Measurements from ENCODE around the gene HAAO. TPM values are rescaled to one million over a fixed set of nuclear protein-coding genes. Genes with fewer than 3 reads are reported as not detected.

The HAAO gene
- total RNA-seq, 1 experiment from 2014 or later, result 0.74 TPM

DNA sequence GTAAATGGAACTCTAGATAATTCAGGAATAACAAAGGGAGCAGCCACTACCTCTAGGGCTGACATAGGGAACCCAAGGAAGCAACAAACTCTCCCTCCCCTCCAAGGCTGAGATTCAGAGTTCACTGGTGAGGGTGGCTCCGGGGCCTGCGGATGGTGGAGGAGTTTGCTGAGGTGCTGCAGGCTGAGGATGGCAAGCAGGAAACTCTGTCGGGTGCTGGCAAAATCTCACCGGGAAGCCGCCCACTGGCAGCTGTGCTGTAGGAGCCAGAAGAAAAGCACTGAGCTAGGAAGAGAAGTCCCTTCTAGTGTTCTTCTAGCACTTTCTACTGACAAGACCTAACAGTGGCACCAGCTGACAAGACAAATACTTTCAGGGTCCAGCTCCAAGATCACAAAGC lies 12.5 kb upstream of the HAAO start:
- DNase-seq (ENCODE audit: low read depth, low spot score), result no peak
- ATAC-seq, result no peak
- in situ Hi-C loops (cut with HindIII; ENCODE audit: low pct_unique_long_range_greater_than_20kb, low sequenced_read_pairs), result no loop called here
- H3K9me3 ChIP-seq (ENCODE audit: control insufficient read depth, insufficient read depth, low read depth, low read length), result no peaks in the 10 kb centered on the region
- POLR2A ChIA-PET, result no interaction called here
- TF ChIP-seq CTCF (IDR thresholded peaks at IDR 0.05) (no peak), REST (IDR thresholded peaks at IDR 0.05; ENCODE audit: insufficient read depth in 1 of 2, low read depth in 2 of 2, low read length in 1 of 2) (no peak), SIN3A (IDR thresholded peaks at IDR 0.05; ENCODE audit: borderline replicate concordance, insufficient read depth, low read depth, low read length) (no peak), TCF7L2 (IDR thresholded peaks at IDR 0.05; ENCODE audit: low read depth, low read length) (no peak), POLR2AphosphoS5 (IDR thresholded peaks at IDR 0.05; ENCODE audit: low read depth, low read length) (no peak)
- no peaks in the 10 kb centered on the region for H3K27me3 ChIP-seq (ENCODE audit: control insufficient read depth, insufficient read depth, low read length)
- H3K27ac ChIP-seq (ENCODE audit: low read length), result no peak overlapping the region
- H3K36me3 ChIP-seq (ENCODE audit: control insufficient read depth, insufficient read depth, low read length), result no peaks in the 10 kb centered on the region
- no TSS peak for BruUV-seq (replicated peaks)
- CTCF ChIA-PET, result no interaction called here
- peaks cover 6% of the 10 kb centered on the region for H3K4me1 ChIP-seq (ENCODE audit: control insufficient read depth, insufficient read depth, low read length)
- no peak overlapping the region for H3K4me3 ChIP-seq (ENCODE audit: low read depth in 2 of 2, low read length in 2 of 2)
- intact Hi-C loops (cut with micrococcal nuclease; ENCODE audit: unreplicated experiment), result no loop called here

DNA sequence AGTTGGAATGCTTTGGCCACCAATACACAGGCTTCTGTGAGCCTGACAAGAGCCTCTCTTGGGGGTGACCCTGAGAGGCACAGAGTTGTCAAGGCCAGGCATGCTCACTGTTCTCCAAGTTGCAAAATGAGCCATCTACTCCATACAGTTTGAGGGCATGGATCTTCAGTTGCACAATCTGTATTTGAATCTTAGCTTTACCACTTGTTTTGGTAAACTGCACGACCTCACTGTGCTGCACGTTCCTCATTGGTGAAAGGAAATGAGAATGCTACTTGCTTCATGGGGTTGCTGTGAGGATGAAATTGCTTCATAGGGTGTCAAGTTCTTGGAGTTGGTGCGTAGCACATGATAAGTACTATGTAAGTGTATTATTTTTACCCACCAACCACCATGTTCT lies 12.0 kb upstream of the HAAO start:
- Histone ChIP-seq H3K27me3 (ENCODE audit: control insufficient read depth, insufficient read depth, low read length) (no peaks in the 10 kb centered on the region), H3K27ac (ENCODE audit: low read length) (no peak overlapping the region), H3K9me3 (ENCODE audit: control insufficient read depth, insufficient read depth, low read depth, low read length) (no peaks in the 10 kb centered on the region), H3K4me1 (ENCODE audit: control insufficient read depth, insufficient read depth, low read length) (peaks cover 4% of the 10 kb centered on the region), H3K36me3 (ENCODE audit: control insufficient read depth, insufficient read depth, low read length) (no peaks in the 10 kb centered on the region), H3K4me3 (ENCODE audit: low read depth in 2 of 2, low read length in 2 of 2) (no peak overlapping the region)
- TF ChIP-seq CTCF (IDR thresholded peaks at IDR 0.05), result no peak
- no peak for TF ChIP-seq TCF7L2 (IDR thresholded peaks at IDR 0.05; ENCODE audit: low read depth, low read length)
- TF ChIP-seq REST (IDR thresholded peaks at IDR 0.05; ENCODE audit: insufficient read depth in 1 of 2, low read depth in 2 of 2, low read length in 1 of 2), result no peak
- no peak for TF ChIP-seq POLR2AphosphoS5 (IDR thresholded peaks at IDR 0.05; ENCODE audit: low read depth, low read length)
- TF ChIP-seq SIN3A (IDR thresholded peaks at IDR 0.05; ENCODE audit: borderline replicate concordance, insufficient read depth, low read depth, low read length), result no peak
- POLR2A ChIA-PET, result no interaction called here
- in situ Hi-C loops (cut with HindIII; ENCODE audit: low pct_unique_long_range_greater_than_20kb, low sequenced_read_pairs) (no loop called here), intact Hi-C loops (cut with micrococcal nuclease; ENCODE audit: unreplicated experiment) (no loop called here)
- ATAC-seq (no peak), DNase-seq (ENCODE audit: low read depth, low spot score) (no peak)
- no TSS peak for BruUV-seq (replicated peaks)
- CTCF ChIA-PET, result no interaction called here
